B cell (primary cell): ENCODE measurements around the gene OR51B2. TPM values are rescaled to one million over a fixed set of nuclear protein-coding genes. Genes with fewer than 3 reads are reported as not detected.

ENCODE experiments used
- ATAC-seq: fragments of 200-7000 bp; cut with Tn5 transposase; one replicate; pipeline ENCODE4 v1.10.0; 2021; ENCODE audit warnings: low read depth, mild to moderate bottlenecking, moderate number of reproducible peaks, moderate library complexity
- CTCF ChIA-PET: fragments of 350-600 bp; sonication (Branson Sonifier 250); formaldehyde crosslinking; loops from one replicate; lab custom pipeline; 2021; ENCODE audit warnings: antibody characterized with exemption, inconsistent platforms; lab: Charles Lee
- POLR2A ChIA-PET: fragments of 350-600 bp; sonication (Branson Sonifier 250); formaldehyde crosslinking; loops from one replicate; lab custom pipeline; 2021; ENCODE audit warnings: antibody characterized with exemption; lab: Charles Lee
- DNase-seq: peaks from one replicate; pipeline ENCODE4 v3.0.0; 2013
- H2AFZ ChIP-seq: 2 replicates; pipeline ENCODE4 v1.6.1; 2012; ENCODE audit warnings: mild to moderate bottlenecking, low read depth, low read length; ENCODE audit not compliant: insufficient read depth, poor library complexity, severe bottlenecking
- H3K27ac ChIP-seq, 2 donors: 1 replicate in 1 of 2; 2 replicates in 1 of 2; pipeline ENCODE4 v1.5.1; 2012 to 2013; ENCODE audit warnings: low read length in 2 of 2, mild to moderate bottlenecking in 2 of 2, moderate library complexity in 1 of 2
- H3K27me3 ChIP-seq, 4 experiments: fragments of 200-600 bp in 1 of 4; sonication (generic) in 1 of 4; replicated peaks in 1 of 4; 1 replicate in 2 of 4; 2 replicates in 2 of 4; pipeline versions ENCODE4 v1.6.1 to v1.7.0; 2013 to 2016; ENCODE audit warnings: low read length in 3 of 4, mild to moderate bottlenecking in 2 of 4, mixed read lengths in 1 of 4, moderate library complexity in 1 of 4; ENCODE audit not compliant: insufficient read depth in 4 of 4, control insufficient read depth in 3 of 4; ENCODE audit errors: control extremely low read depth in 1 of 4
- H3K36me3 ChIP-seq, 2 experiments: replicated peaks in 1 of 2; 1 replicate in 1 of 2; 2 replicates in 1 of 2; pipeline versions ENCODE4 v1.6.1 to v1.7.1; 2013; ENCODE audit warnings: low read length in 1 of 2; ENCODE audit not compliant: insufficient read depth in 2 of 2, control insufficient read depth in 1 of 2; ENCODE audit errors: control extremely low read depth in 1 of 2, extremely low read depth in 1 of 2
- H3K4me1 ChIP-seq, 2 donors: fragments of 200-600 bp in 1 of 2; sonication (generic) in 1 of 2; 1 replicate in 1 of 2; 2 replicates in 1 of 2; pipeline versions ENCODE4 v1.5.1 to v1.6.1; 2013 to 2017; ENCODE audit warnings: low read length in 2 of 2; ENCODE audit not compliant: control insufficient read depth in 2 of 2, insufficient read depth in 2 of 2
- H3K4me2 ChIP-seq: replicated peaks from 2 replicates; pipeline ENCODE3; 2012; ENCODE audit warnings: mild to moderate bottlenecking, low read depth, low read length; ENCODE audit not compliant: poor library complexity, severe bottlenecking
- H3K4me3 ChIP-seq, 5 experiments: fragments of 200-600 bp in 1 of 5; sonication (generic) in 1 of 5; 1 replicate in 3 of 5; 2 replicates in 2 of 5; pipeline versions ENCODE4 v1.5.1 to v1.7.0; 2011 to 2016; ENCODE audit warnings: low read length in 4 of 5, mild to moderate bottlenecking in 4 of 5, low read depth in 2 of 5, control low read depth in 1 of 5, moderate library complexity in 1 of 5; ENCODE audit not compliant: insufficient read depth in 1 of 5; ENCODE audit errors: control extremely low read depth in 1 of 5, extremely low read depth in 1 of 5
- H3K79me2 ChIP-seq: fragments of 200-600 bp; sonication (generic); one replicate; pipeline ENCODE4 v1.6.0; 2016; ENCODE audit warnings: low read length; ENCODE audit not compliant: control insufficient read depth, insufficient read depth
- H3K9ac ChIP-seq: fragments of 200-600 bp; sonication (generic); 2 replicates; pipeline ENCODE4 v1.6.1; 2017; ENCODE audit warnings: mild to moderate bottlenecking, low read length, moderate library complexity
- H3K9me3 ChIP-seq, 3 donors: one replicate each; pipeline versions ENCODE4 v1.6.1 to v1.7.1; 2013; ENCODE audit warnings: low read length in 2 of 3; ENCODE audit not compliant: control insufficient read depth in 2 of 3, insufficient read depth in 1 of 3; ENCODE audit errors: control extremely low read depth in 1 of 3
- H4K20me1 ChIP-seq: 2 replicates; pipeline ENCODE4 v1.6.0; 2012; ENCODE audit warnings: mild to moderate bottlenecking, low read length; ENCODE audit not compliant: insufficient read depth, control insufficient read depth, poor library complexity, severe bottlenecking
- H3K27ac Mint-ChIP-seq: one replicate; pipeline ENCODE4 v1.8.0; 2021; ENCODE audit warnings: mixed read lengths
- H3K27me3 Mint-ChIP-seq: one replicate; pipeline ENCODE4 v1.8.0; 2021; ENCODE audit warnings: mixed read lengths
- H3K4me1 Mint-ChIP-seq: one replicate; pipeline ENCODE4 v1.8.0; 2021; ENCODE audit warnings: mixed read lengths
- H3K4me3 Mint-ChIP-seq: one replicate; pipeline ENCODE4 v1.8.0; 2021; ENCODE audit warnings: mixed read lengths
- H3K9me3 Mint-ChIP-seq: one replicate; pipeline ENCODE4 v1.8.0; 2022; ENCODE audit warnings: mixed read lengths; ENCODE audit not compliant: insufficient read depth
- EZH2 ChIP-seq: IDR thresholded peaks from 2 replicates; pipeline ENCODE4 v1.6.1; 2012; ENCODE audit warnings: borderline replicate concordance, low read depth, mild to moderate bottlenecking, moderate library complexity, low read length; ENCODE audit not compliant: insufficient read depth, poor library complexity, severe bottlenecking
- WGBS: methylation state at CpG from one replicate; pipeline ENCODE4 v1.1.5; 2013; ENCODE audit warnings: missing lambda C conversion rate; ENCODE audit not compliant: insufficient coverage; 5-methylcytosine and 5-hydroxymethylcytosine counted together
- intact Hi-C: fragments of 100-400 bp; cut with micrococcal nuclease; formaldehyde crosslinking; loops from one replicate; pipeline ENCODE4 v1.10.0; 2022
- polyA plus RNA-seq: library from polyadenylated mRNA; depleted of rRNA; stranded (reverse); fragments of >200 nt; gene quantifications from 2 replicates; pipeline ENCODE4 v1.2.3, GENCODE V29; 2012
- total RNA-seq, 2 donors: library from RNA; stranded (reverse); fragments of 120-200 nt in 1 of 2; gene quantifications; 1 replicate in 1 of 2; 2 replicates in 1 of 2; pipeline versions ENCODE4 v1.2.3 to v1.2.4, GENCODE V29; 2013 to 2022
- TF ChIP-seq, protein P1 (sequence below): fragments of 200-600 bp; IDR thresholded peaks from one replicate; pipeline ENCODE4 v1.8.0; 2022; ENCODE audit warnings: antibody characterized with exemption, mild to moderate bottlenecking

The OR51B2 gene
- total and polyA plus RNA-seq, 2 donors (not counting 1 experiment from before 2014, with no cell fraction given): not detected

GRCh38 chr11:5301846-5302245 is 22.3 kb downstream of the OR51B2 start, which contains the start of gene OR51B4:
Gene OR51B4, minus strand, starts transcription at chr11:5301946. Its CDS starts 0 bp downstream, at chr11:5301946.
- Mint-ChIP-seq H3K27ac (no peak within 1 kb of the TSS), H3K4me3 (no peak within 1 kb of the TSS), H3K4me1 (no peaks in the 10 kb centered on the region), H3K9me3 (no peaks in the 10 kb centered on the region), H3K27me3 (peaks cover 21% of the 10 kb centered on the region)
- intact Hi-C loops: no loop called here
- DNase-seq (no peak), ATAC-seq (no peak)
- Histone ChIP-seq H3K36me3 (no peaks in the 10 kb centered on the region), H2AFZ (no peak within 1 kb of the TSS), H3K9ac (no peak within 1 kb of the TSS), H3K79me2 (no peaks in the 10 kb centered on the region), H3K4me2 (no peak within 1 kb of the TSS), H3K27me3 (no peaks in the 10 kb centered on the region), H3K4me3 (no peak within 1 kb of the TSS), H3K9me3 (no peaks in the 10 kb centered on the region), H3K4me1 (no peaks in the 10 kb centered on the region), H4K20me1 (no peaks in the 10 kb centered on the region), H3K27ac (no peak within 1 kb of the TSS)
- ChIA-PET CTCF (no interaction called here), POLR2A (no interaction called here)
- 96% methylated on average over 2 of the region's 2 CpGs for WGBS
- TF ChIP-seq, protein P1, sequence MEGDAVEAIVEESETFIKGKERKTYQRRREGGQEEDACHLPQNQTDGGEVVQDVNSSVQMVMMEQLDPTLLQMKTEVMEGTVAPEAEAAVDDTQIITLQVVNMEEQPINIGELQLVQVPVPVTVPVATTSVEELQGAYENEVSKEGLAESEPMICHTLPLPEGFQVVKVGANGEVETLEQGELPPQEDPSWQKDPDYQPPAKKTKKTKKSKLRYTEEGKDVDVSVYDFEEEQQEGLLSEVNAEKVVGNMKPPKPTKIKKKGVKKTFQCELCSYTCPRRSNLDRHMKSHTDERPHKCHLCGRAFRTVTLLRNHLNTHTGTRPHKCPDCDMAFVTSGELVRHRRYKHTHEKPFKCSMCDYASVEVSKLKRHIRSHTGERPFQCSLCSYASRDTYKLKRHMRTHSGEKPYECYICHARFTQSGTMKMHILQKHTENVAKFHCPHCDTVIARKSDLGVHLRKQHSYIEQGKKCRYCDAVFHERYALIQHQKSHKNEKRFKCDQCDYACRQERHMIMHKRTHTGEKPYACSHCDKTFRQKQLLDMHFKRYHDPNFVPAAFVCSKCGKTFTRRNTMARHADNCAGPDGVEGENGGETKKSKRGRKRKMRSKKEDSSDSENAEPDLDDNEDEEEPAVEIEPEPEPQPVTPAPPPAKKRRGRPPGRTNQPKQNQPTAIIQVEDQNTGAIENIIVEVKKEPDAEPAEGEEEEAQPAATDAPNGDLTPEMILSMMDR: no peak
- TF ChIP-seq EZH2: no peak

GRCh38 chr11:5300251-5300650 is 23.8 kb downstream of the OR51B2 start:
- intact Hi-C loops: no loop called here
- Mint-ChIP-seq H3K27ac (no peak overlapping the region), H3K27me3 (peaks cover 21% of the 10 kb centered on the region), H3K9me3 (no peaks in the 10 kb centered on the region), H3K4me3 (no peak overlapping the region), H3K4me1 (no peaks in the 10 kb centered on the region)
- Histone ChIP-seq H3K27me3 (no peaks in the 10 kb centered on the region), H3K36me3 (no peaks in the 10 kb centered on the region), H3K27ac (no peak overlapping the region), H2AFZ (no peak overlapping the region), H3K4me2 (no peak overlapping the region), H3K9me3 (no peaks in the 10 kb centered on the region), H4K20me1 (no peaks in the 10 kb centered on the region), H3K79me2 (no peaks in the 10 kb centered on the region), H3K4me1 (no peaks in the 10 kb centered on the region), H3K9ac (no peak overlapping the region), H3K4me3 (no peak overlapping the region)
- no peak for ATAC-seq
- no CpG with 5 or more reads among the region's 3 CpGs for WGBS
- DNase-seq: no peak
- CTCF ChIA-PET: no interaction called here
- POLR2A ChIA-PET: no interaction called here
- TF ChIP-seq EZH2: no peak
- TF ChIP-seq, protein P1: no peak
